Suprapubic skin (tissue), 4 donors: ENCODE results near the gene GAS7.

Experiments
- CTCF ChIP-seq, 2 donors: fragments of 200-600 bp in 1 of 2; fragments of 450-650 bp in 1 of 2; sonication (generic) in 1 of 2; IDR thresholded peaks; one replicate each; pipeline ENCODE4 v1.5.1; 2016 to 2019; ENCODE audit warnings: antibody characterized with exemption in 2 of 2, mild to moderate bottlenecking in 1 of 2, moderate library complexity in 1 of 2
- EP300 ChIP-seq: sonication (generic); formaldehyde crosslinking; IDR thresholded peaks from one replicate; pipeline ENCODE4 v1.6.1; 2017; ENCODE audit warnings: antibody characterized with exemption
- POLR2AphosphoS5 ChIP-seq, 3 donors: sonication (generic); formaldehyde crosslinking; IDR thresholded peaks; one replicate each; pipeline ENCODE4 v1.6.1; 2017; ENCODE audit warnings: antibody characterized with exemption in 3 of 3

GRCh38 chr17:10064536-10064935 is 133.9 kb downstream of the GAS7 start:
- TF ChIP-seq CTCF (IDR thresholded peaks at IDR 0.05) = no peak
- TF ChIP-seq POLR2AphosphoS5 (IDR thresholded peaks at IDR 0.05) = no peak
- no peak for TF ChIP-seq EP300
